KBM-7 (cell line): ENCODE results near the gene RNASEH2A.
"Not testable (repeated sequence)": the region's sequence is repeated elsewhere in the genome, so short reads cannot be mapped to it uniquely, and the experiment has no call there.

Source experiments
- DNase-seq: peaks from one replicate; pipeline ENCODE4 v3.0.0-alpha.2; 2015
- in situ Hi-C: fragments of 300-500 bp; cut with MboI; formaldehyde crosslinking; loops from 2 replicates; pipeline ENCODE4 v1.14.3; 2020; ENCODE audit warnings: low sequenced_read_pairs, low pct_unique_long_range_greater_than_20kb, mixed read lengths

Gene RNASEH2A

DNA sequence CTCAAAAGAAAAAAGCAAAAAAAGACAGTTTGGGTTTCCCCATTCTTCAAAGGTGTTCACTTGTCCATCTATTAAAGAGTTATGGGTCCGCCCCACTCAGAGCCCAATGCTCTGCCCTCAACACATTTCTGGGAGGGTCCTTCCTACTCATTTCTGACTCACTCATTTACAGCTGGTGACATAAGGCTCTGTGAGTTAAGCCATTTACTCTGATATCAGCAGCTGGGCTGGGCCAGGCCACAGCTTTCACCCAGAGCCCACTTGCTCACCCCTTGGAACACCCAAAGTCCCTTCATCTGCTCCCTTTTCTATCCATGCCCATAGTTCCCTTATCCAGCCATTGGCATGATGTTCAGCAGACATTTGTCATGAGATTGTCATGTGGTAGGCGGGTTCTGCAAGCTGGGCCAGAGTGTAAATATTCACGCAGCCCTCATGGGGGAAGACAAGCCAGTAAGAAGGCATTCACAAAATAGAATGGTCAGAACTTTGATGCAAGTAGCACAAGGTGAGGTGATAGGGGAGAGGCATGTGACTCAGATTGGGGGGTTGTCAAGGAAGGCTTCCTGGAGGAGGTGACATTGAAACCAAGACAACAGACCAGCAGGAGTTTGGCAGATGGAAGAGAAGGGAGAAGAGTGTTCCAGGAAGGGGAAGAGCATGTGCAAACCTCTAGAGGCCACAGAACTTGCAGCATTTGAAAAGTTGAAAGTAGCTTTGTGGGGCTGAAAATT lies 37.8 kb downstream of the RNASEH2A start:
- in situ Hi-C loops: no loop called here
- DNase-seq: no peak

DNA sequence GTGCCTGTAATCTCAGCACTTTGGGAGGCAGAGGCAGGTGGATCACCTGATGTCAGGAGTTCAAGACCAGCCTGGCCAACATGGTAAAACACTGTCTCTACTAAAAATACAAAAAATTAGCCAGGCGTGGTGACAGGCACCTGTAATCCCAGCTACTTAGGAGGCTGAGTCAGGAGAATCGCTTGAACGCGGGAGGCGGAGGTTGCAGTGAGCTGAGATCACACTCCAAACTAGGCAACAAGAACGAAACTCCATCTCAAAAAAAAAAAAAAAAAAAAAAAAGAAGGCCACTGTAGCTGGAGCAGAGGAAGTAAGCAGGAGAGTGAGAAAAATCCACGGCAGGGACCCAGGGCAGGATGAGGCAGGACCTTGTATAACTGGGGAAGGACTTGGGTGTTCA lies 40.2 kb downstream of the RNASEH2A start:
- in situ Hi-C loops, DNase-seq: not testable (repeated sequence)

DNA sequence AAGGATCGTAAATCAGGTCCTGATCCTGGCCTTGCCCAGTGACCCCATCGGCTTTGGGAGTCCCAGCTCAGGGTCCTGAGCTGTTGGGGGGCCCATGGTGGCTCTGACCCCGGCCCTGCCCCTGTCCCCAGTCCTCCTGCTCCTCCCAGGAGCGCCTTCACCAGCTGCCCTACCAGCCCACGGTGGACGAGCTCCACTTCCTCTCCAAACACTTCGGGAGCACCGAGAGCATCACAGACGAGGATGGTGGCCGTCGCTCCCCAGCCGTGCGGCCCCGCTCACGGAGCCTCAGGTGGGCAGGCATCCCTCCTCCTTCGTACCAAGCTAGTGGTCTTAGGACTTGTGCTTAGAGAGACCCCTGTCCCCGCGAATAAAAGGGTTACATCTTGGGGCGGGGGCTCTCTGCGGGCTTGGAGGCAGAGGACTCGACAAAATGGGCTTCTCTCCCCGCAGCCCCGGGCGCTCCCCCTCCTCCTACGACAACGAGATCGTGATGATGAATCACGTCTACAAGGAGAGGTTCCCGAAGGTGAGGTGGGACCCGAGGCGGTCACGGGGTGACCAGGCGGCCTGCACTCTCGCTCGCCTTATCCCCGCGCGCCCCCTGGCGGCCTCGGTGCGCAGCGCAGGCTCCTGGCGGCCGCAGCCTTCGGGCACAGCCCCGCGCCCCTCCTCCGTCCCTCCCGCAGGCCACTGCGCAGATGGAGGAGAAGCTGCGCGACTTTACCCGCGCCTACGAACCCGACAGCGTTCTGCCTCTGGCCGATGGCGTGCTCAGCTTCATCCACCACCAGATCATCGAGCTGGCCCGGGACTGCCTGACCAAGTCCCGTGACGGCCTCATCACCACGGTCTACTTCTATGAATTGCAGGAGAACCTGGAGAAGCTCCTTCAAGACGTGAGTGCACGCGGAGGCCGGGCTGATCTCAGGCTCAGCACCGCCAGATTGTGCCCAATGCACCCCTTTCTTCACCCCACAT lies 41.1 kb downstream of the RNASEH2A start:
- in situ Hi-C loops: no loop called here
- DNase-seq: peak; percentile 87

DNA sequence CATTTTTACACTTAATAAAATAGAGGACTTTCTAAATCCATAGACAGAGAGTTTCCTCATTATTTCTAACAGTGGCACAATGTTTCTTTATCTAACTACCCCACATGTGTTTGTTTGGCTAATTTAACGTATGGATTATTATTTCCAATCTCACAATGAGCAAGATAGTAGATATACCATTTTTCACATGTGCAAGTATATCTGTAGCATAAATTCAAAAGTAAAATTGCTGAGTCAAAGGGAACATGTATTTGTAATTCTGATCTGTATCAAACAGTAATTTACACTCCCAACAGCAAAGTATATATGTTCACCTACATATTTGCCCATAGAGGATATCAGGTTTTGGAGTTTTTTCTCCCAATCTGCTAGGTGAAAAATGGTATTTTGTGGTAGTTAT lies 50.3 kb downstream of the RNASEH2A start:
- no peak for DNase-seq
- in situ Hi-C loops: no loop called here

DNA sequence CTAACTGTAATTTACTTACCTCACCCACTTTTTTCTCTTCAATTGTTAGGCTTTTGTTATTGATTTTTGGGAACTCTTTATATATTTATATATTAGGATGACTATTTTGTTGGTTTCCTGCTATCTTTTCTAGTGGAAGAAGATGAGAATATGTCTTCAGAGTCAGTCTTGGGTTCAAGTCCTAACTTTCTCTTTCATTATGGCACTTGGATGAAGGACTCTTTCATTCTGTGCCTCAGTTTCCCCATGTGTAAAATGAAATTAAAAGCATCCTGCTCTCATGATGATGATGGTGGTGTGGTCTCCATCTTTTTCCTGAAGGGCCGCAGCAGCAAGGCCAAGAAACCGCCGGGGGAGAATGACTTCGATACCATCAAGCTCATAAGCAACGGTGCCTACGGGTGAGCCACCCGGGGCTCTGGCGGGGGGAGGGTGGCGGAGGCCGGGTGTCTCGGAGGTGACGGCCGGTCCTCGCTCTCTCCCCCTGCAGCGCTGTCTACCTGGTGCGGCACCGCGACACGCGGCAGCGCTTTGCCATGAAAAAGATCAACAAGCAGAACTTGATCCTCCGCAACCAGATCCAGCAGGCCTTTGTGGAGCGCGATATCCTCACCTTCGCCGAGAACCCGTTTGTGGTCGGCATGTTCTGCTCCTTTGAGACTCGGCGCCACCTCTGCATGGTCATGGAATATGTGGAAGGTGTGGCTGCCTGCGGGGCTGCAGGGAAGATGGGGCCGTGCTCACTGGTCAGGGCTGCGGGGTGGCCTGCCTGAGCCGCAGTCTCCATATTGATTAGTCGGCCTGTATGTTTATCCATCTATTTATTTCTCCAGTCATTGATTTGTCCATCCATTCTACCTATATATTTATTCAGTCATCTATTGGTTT lies 51.9 kb downstream of the RNASEH2A start:
- no peak for DNase-seq
- in situ Hi-C loops: no loop called here

DNA sequence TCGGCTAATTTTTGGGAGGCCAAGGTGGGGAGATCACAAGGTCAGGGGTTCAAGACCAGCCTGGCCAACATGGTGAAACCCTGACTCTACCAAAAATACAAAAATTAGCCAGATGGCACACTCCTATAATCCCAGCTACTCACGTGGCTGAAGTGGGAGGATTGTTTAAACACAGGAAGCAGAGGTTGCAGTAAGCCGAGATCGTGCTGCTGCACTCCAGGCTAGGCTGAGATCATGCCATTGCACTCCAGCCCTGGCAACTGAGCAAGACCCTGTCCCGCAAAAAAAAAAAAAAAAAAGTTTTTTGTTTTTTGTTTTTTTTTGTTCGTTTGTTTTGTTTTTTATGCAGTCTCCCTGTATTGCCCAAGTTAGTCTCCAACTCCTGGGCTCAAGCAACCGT lies 53.2 kb downstream of the RNASEH2A start:
- in situ Hi-C loops: no loop called here
- DNase-seq: no peak
